ENCODE results near the gene CAB39L. TPM values are rescaled to one million over a fixed set of nuclear protein-coding genes. Genes with fewer than 3 reads are reported as not detected.

CAB39L gene
- total RNA-seq, 2 donors from 2014 or later: 5.3 to 8.6 TPM

DNA sequence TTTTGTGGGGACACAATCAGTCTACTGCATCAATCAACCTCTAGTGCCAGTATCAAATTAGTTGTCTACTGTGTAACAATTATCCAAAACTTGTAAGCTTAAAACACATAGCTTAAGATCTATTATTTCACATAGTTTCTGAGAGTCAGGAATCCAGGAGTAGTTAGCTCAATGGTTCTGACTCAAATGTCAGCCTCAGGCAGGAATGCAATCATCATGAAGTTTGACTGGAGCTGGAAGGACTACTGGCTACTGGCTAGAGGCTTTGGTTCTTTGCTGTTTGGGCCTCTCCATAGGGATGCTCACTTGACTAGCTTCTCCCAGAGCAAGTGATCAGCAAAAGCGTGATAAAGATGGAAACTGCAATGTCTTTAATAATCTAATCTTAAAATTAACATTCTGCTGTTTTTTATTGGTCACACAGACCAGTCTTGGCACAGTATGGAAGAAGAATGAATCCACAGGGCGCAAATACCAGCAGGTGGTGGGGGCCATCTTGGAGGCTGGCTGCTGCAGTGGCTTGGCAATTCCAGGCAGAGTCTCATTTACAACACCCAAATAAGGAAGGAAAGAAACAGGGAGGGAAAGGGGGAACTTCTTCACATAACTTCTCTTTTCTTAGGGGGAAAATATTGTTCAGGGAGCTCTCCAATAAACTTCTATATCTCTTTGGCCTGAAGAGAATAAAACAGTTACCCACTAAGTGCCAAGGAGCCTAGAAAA is 15.7 kb downstream of the CAB39L start:
- Mint-ChIP-seq H3K9me3 (no peaks in the 10 kb centered on the region), H3K4me1 (no peaks in the 10 kb centered on the region), H3K36me3 (ENCODE audit: low read depth) (no peaks in the 10 kb centered on the region), H3K4me3 (no peak overlapping the region), H3K27ac (no peak overlapping the region), H3K27me3 (ENCODE audit: insufficient read depth) (no peaks in the 10 kb centered on the region)
- Histone ChIP-seq H3K4me1 (ENCODE audit: control insufficient read depth, insufficient read depth, low read length) (no peaks in the 10 kb centered on the region), H3K9me3 (ENCODE audit: control insufficient read depth, low read length) (no peaks in the 10 kb centered on the region), H3K27me3 (ENCODE audit: control insufficient read depth, insufficient read depth, low read length, poor library complexity, severe bottlenecking) (no peaks in the 10 kb centered on the region), H3K9ac (ENCODE audit: extremely low read depth, low read length, poor library complexity, severe bottlenecking) (no peak overlapping the region), H3K27ac (ENCODE audit: low read depth, low read length) (no peak overlapping the region), H3K36me3 (ENCODE audit: control insufficient read depth, insufficient read depth, low read length) (peaks cover 12% of the 10 kb centered on the region), H3K4me3 (ENCODE audit: low read length) (no peak overlapping the region)
- TF ChIP-seq, protein P1, sequence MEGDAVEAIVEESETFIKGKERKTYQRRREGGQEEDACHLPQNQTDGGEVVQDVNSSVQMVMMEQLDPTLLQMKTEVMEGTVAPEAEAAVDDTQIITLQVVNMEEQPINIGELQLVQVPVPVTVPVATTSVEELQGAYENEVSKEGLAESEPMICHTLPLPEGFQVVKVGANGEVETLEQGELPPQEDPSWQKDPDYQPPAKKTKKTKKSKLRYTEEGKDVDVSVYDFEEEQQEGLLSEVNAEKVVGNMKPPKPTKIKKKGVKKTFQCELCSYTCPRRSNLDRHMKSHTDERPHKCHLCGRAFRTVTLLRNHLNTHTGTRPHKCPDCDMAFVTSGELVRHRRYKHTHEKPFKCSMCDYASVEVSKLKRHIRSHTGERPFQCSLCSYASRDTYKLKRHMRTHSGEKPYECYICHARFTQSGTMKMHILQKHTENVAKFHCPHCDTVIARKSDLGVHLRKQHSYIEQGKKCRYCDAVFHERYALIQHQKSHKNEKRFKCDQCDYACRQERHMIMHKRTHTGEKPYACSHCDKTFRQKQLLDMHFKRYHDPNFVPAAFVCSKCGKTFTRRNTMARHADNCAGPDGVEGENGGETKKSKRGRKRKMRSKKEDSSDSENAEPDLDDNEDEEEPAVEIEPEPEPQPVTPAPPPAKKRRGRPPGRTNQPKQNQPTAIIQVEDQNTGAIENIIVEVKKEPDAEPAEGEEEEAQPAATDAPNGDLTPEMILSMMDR (conservative IDR thresholded peaks at IDR 0.05): no peak
- DNase-seq: no peak
- WGBS, 2 experiments (ENCODE audit: insufficient coverage in 1 of 2, insufficient read length in 1 of 2): 95% methylated on average over 2 of the region's 2 CpGs; no CpG with 5 or more reads in 1 of the 2 experiments

DNA sequence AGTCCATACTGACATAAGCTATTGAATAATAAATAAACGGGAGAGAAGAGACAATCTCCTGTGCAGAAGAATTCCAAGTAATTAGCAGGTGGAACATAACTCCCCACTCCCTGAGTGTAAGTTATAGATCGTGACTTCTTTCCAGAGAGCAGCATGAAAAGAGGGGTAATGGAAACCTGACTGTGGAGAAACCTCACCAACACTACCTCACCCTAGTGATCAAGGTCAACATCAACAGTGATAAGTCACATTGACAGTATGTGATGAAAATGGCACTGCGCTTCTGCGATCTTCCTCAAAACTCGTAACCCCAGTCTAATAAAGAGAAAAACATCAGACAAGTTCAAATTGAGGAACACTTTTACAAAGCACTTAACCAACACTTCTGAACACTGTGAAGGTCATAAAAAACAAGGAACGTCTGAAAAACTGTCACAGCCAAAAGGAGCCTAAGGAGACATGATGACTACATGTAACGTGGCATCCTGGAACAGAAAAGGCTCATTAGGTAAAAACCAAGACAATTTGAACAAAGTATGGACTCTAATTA is 19.8 kb downstream of the CAB39L start:
- Mint-ChIP-seq H3K4me3 (no peak overlapping the region), H3K4me1 (no peaks in the 10 kb centered on the region), H3K27ac (no peak overlapping the region), H3K27me3 (ENCODE audit: insufficient read depth) (no peaks in the 10 kb centered on the region), H3K9me3 (no peaks in the 10 kb centered on the region), H3K36me3 (ENCODE audit: low read depth) (no peaks in the 10 kb centered on the region)
- DNase-seq: no peak
- H3K4me1 ChIP-seq (ENCODE audit: control insufficient read depth, insufficient read depth, low read length): no peaks in the 10 kb centered on the region
- no peak overlapping the region for H3K27ac ChIP-seq (ENCODE audit: low read depth, low read length)
- WGBS, 2 experiments (ENCODE audit: insufficient coverage in 1 of 2, insufficient read length in 1 of 2): 82 to 86% methylated on average over 5 to 7 of the region's 7 CpGs
- TF ChIP-seq, protein P1 (conservative IDR thresholded peaks at IDR 0.05): no peak
- no peaks in the 10 kb centered on the region for H3K9me3 ChIP-seq (ENCODE audit: control insufficient read depth, low read length)
- H3K9ac ChIP-seq (ENCODE audit: extremely low read depth, low read length, poor library complexity, severe bottlenecking): no peak overlapping the region
- no peak overlapping the region for H3K4me3 ChIP-seq (ENCODE audit: low read length)
- no peaks in the 10 kb centered on the region for H3K27me3 ChIP-seq (ENCODE audit: control insufficient read depth, insufficient read depth, low read length, poor library complexity, severe bottlenecking)
- H3K36me3 ChIP-seq (ENCODE audit: control insufficient read depth, insufficient read depth, low read length): no peaks in the 10 kb centered on the region

DNA sequence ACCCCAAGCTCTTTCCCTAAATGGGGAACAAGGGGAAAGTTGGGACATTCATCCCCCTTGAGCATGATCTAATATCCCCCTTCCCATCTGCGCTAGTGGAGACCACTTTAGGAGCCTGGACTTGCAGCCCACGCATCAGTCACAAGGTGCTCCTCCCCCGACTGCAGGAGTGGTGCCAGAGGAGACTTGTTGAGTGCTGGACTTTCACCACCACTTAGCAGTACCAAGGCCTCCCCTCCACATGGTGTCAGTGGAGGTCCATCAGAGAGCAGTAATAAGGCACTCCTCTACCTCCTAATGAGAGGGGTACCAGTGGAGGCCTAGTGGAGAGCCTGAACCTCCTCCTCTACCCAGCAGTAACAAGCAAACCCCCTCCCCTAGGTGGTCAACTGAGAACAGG is 22.5 kb downstream of the CAB39L start:
- Histone ChIP-seq H3K36me3 (ENCODE audit: control insufficient read depth, insufficient read depth, low read length) (no peaks in the 10 kb centered on the region), H3K4me3 (ENCODE audit: low read length) (no peak overlapping the region), H3K27me3 (ENCODE audit: control insufficient read depth, insufficient read depth, low read length, poor library complexity, severe bottlenecking) (peaks cover 7% of the 10 kb centered on the region), H3K27ac (ENCODE audit: low read depth, low read length) (no peak overlapping the region), H3K9me3 (ENCODE audit: control insufficient read depth, low read length) (no peaks in the 10 kb centered on the region), H3K4me1 (ENCODE audit: control insufficient read depth, insufficient read depth, low read length) (no peaks in the 10 kb centered on the region), H3K9ac (ENCODE audit: extremely low read depth, low read length, poor library complexity, severe bottlenecking) (no peak overlapping the region)
- H3K4me1 Mint-ChIP-seq: peaks cover 4% of the 10 kb centered on the region
- DNase-seq: peak; percentile 83
- H3K27ac Mint-ChIP-seq: no peak overlapping the region
- TF ChIP-seq, protein P1 (conservative IDR thresholded peaks at IDR 0.05): peak; percentile 77
- no peaks in the 10 kb centered on the region for H3K9me3 Mint-ChIP-seq
- H3K4me3 Mint-ChIP-seq: no peak overlapping the region
- no peaks in the 10 kb centered on the region for H3K36me3 Mint-ChIP-seq (ENCODE audit: low read depth)
- no peaks in the 10 kb centered on the region for H3K27me3 Mint-ChIP-seq (ENCODE audit: insufficient read depth)
- 84 to 85% methylated on average over 3 of the region's 3 CpGs for WGBS, 2 experiments (ENCODE audit: insufficient coverage in 1 of 2, insufficient read length in 1 of 2)
